SK-N-SH (cell line): ENCODE results near the gene LRFN3. TPM values are rescaled to one million over a fixed set of nuclear protein-coding genes. Genes with fewer than 3 reads are reported as not detected.

ENCODE experiments used
- CTCF ChIA-PET: fragments of 300-600, 350-600 bp; formaldehyde crosslinking; extraction: SDS; loops from one replicate; lab custom pipeline; 2021; lab: Yijun Ruan, JAX
- POLR2A ChIA-PET: fragments of 350-600 bp; sonication (Branson Sonifier 250); formaldehyde crosslinking; extraction: SDS; loops from one replicate; lab custom pipeline; 2020; ENCODE audit warnings: antibody characterized with exemption, inconsistent platforms; lab: Yijun Ruan, JAX
- DNase-seq: peaks from one replicate; pipeline ENCODE4 v3.0.0; 2012
- H2AFZ ChIP-seq: fragments of 200-600 bp; sonication (generic); 2 replicates; pipeline ENCODE4 v1.8.1; 2016; ENCODE audit warnings: antibody characterized with exemption, mild to moderate bottlenecking, low read depth
- H3F3A ChIP-seq: fragments of 200-600 bp; sonication (generic); replicated peaks from 2 replicates; pipeline ENCODE3; 2016; ENCODE audit warnings: antibody characterized with exemption, mild to moderate bottlenecking; ENCODE audit not compliant: insufficient read depth
- H3K27ac ChIP-seq, 2 experiments: fragments of 200-500 bp in 1 of 2; fragments of 200-600 bp in 1 of 2; sonication (Bioruptor generic) in 1 of 2; sonication (generic), shearing (Covaris generic) in 1 of 2; 2 replicates each; pipeline versions ENCODE4 v1.5.1 to v1.6.1; 2014 to 2016; ENCODE audit warnings: low read depth in 2 of 2, inconsistent platforms in 1 of 2, low read length in 1 of 2, mild to moderate bottlenecking in 1 of 2, mixed read lengths in 1 of 2
- H3K27me3 ChIP-seq: fragments of 200-600 bp; sonication (generic), shearing (Covaris generic); 2 replicates; pipeline ENCODE4 v1.6.1; 2016; ENCODE audit warnings: mixed run types; ENCODE audit not compliant: insufficient read depth
- H3K36me3 ChIP-seq, 2 experiments: fragments of 200-500 bp in 1 of 2; fragments of 200-600 bp in 1 of 2; sonication (Bioruptor generic) in 1 of 2; sonication (generic) in 1 of 2; replicated peaks in 1 of 2; 2 replicates each; pipeline versions ENCODE3 to v1.5.1; 2014 to 2016; ENCODE audit warnings: low read length in 1 of 2, mild to moderate bottlenecking in 1 of 2; ENCODE audit not compliant: insufficient read depth in 2 of 2, control insufficient read depth in 1 of 2
- H3K4me1 ChIP-seq, 2 experiments: fragments of 200-500 bp in 1 of 2; fragments of 200-600 bp in 1 of 2; sonication (Bioruptor generic) in 1 of 2; sonication (generic), shearing (Covaris generic) in 1 of 2; 2 replicates each; pipeline versions ENCODE4 v1.5.1 to v1.6.1; 2014 to 2016; ENCODE audit warnings: low read depth in 1 of 2, low read length in 1 of 2, mixed run types in 1 of 2; ENCODE audit not compliant: insufficient read depth in 2 of 2, control insufficient read depth in 1 of 2
- H3K4me2 ChIP-seq: fragments of 200-600 bp; sonication (generic), shearing (Covaris generic); 2 replicates; pipeline ENCODE4 v1.6.1; 2017; ENCODE audit warnings: mixed run types
- H3K4me3 ChIP-seq, 2 experiments: fragments of 200-500 bp in 1 of 2; fragments of 200-600 bp in 1 of 2; sonication (Bioruptor generic) in 1 of 2; sonication (generic), shearing (Covaris generic) in 1 of 2; 2 replicates each; pipeline versions ENCODE4 v1.5.1 to v1.8.1; 2014 to 2016; ENCODE audit warnings: low read depth in 2 of 2, inconsistent platforms in 1 of 2, low read length in 1 of 2, mild to moderate bottlenecking in 1 of 2, mixed read lengths in 1 of 2, moderate library complexity in 1 of 2
- H3K79me2 ChIP-seq: fragments of 200-600 bp; sonication (generic); 2 replicates; pipeline ENCODE4 v1.8.1; 2017; ENCODE audit warnings: mild to moderate bottlenecking; ENCODE audit not compliant: insufficient read depth
- H3K9ac ChIP-seq: fragments of 200-600 bp; sonication (generic); 2 replicates; pipeline ENCODE4 v1.6.1; 2017; ENCODE audit warnings: mixed run types
- H3K9me2 ChIP-seq: fragments of 200-600 bp; sonication (generic); 2 replicates; pipeline ENCODE4 v1.6.1; 2017; ENCODE audit warnings: mixed run types
- H3K9me3 ChIP-seq: fragments of 200-600 bp; sonication (generic); 2 replicates; pipeline ENCODE4 v1.6.1; 2017; ENCODE audit warnings: mixed run types, mild to moderate bottlenecking, moderate library complexity
- H4K20me1 ChIP-seq: fragments of 200-600 bp; sonication (generic); 2 replicates; pipeline ENCODE4 v1.6.1; 2017; ENCODE audit warnings: mild to moderate bottlenecking, mixed run types; ENCODE audit not compliant: insufficient read depth
- CTCF ChIP-seq: fragments of 200-600 bp; sonication (generic); IDR thresholded peaks from 2 replicates; pipeline ENCODE4 v1.6.1; 2017; ENCODE audit warnings: antibody characterized with exemption, mild to moderate bottlenecking, moderate library complexity
- ELF1 ChIP-seq: IDR thresholded peaks from 2 replicates; pipeline ENCODE4 v1.4.0; 2012
- EZH2phosphoT487 ChIP-seq: fragments of 200-600 bp; sonication (generic); IDR thresholded peaks from 2 replicates; pipeline ENCODE4 v1.6.1; 2017; ENCODE audit warnings: low read depth, mixed run types, mild to moderate bottlenecking, antibody characterized with exemption, moderate library complexity, borderline replicate concordance
- FOSL2 ChIP-seq: IDR thresholded peaks from 2 replicates; pipeline ENCODE4 v1.4.0; 2012; ENCODE audit warnings: low read depth, mild to moderate bottlenecking, moderate library complexity, borderline replicate concordance
- FOXJ3 ChIP-seq: sonication (generic); formaldehyde crosslinking; IDR thresholded peaks from 2 replicates; pipeline ENCODE4 v1.5.1; 2020; ENCODE audit warnings: mild to moderate bottlenecking, missing genetic modification reagents
- GABPA ChIP-seq: IDR thresholded peaks from 2 replicates; pipeline ENCODE4 v1.4.0; 2012; ENCODE audit warnings: low read depth, mild to moderate bottlenecking
- JUND ChIP-seq: IDR thresholded peaks from 2 replicates; pipeline ENCODE4 v1.4.0; 2012
- MEF2A ChIP-seq: IDR thresholded peaks from 2 replicates; pipeline ENCODE4 v1.4.0; 2012; ENCODE audit warnings: low read depth, borderline replicate concordance
- NFIC ChIP-seq: IDR thresholded peaks from 2 replicates; pipeline ENCODE4 v1.4.0; 2012; ENCODE audit warnings: borderline replicate concordance
- NRF1 ChIP-seq: IDR thresholded peaks from 2 replicates; pipeline ENCODE4 v1.6.1; 2012; ENCODE audit warnings: low read depth, mild to moderate bottlenecking, low read length
- PBX3 ChIP-seq: IDR thresholded peaks from 2 replicates; pipeline ENCODE4; 2012
- RAD21 ChIP-seq: IDR thresholded peaks from 2 replicates; pipeline ENCODE4 v1.6.1; 2012; ENCODE audit warnings: mild to moderate bottlenecking, low read length
- RFX5 ChIP-seq: IDR thresholded peaks from 2 replicates; pipeline ENCODE4 v1.6.1; 2012; ENCODE audit warnings: mild to moderate bottlenecking, improper control_type of control experiment, low read length
- SIN3A ChIP-seq: IDR thresholded peaks from 2 replicates; pipeline ENCODE4 v1.6.1; 2012; ENCODE audit warnings: low read depth, mild to moderate bottlenecking, low read length, moderate library complexity, borderline replicate concordance
- SMC3 ChIP-seq: IDR thresholded peaks from 2 replicates; pipeline ENCODE4 v1.6.1; 2012; ENCODE audit warnings: low read depth, low read length, improper control_type of control experiment
- TAF1 ChIP-seq: IDR thresholded peaks from 2 replicates; pipeline ENCODE4 v1.6.1; 2012; ENCODE audit warnings: low read depth, mild to moderate bottlenecking, low read length, moderate library complexity, borderline replicate concordance
- TCF12 ChIP-seq: IDR thresholded peaks from 2 replicates; pipeline ENCODE4 v1.4.0; 2012
- TEAD4 ChIP-seq: IDR thresholded peaks from 2 replicates; pipeline ENCODE4 v1.4.0; 2012; ENCODE audit warnings: mild to moderate bottlenecking, borderline replicate concordance; ENCODE audit not compliant: insufficient read depth
- USF2 ChIP-seq: fragments of 150-350 bp; IDR thresholded peaks from 2 replicates; pipeline ENCODE4 v1.6.1; 2017; ENCODE audit warnings: antibody characterized with exemption, low read length, low read depth, borderline replicate concordance
- YY1 ChIP-seq: IDR thresholded peaks from 2 replicates; pipeline ENCODE4 v1.4.0; 2012; ENCODE audit warnings: low read depth, mild to moderate bottlenecking
- WGBS: methylation state at CpG from one replicate; pipeline ENCODE4 v1.1.6; 2017; ENCODE audit warnings: low lambda C conversion rate; 5-methylcytosine and 5-hydroxymethylcytosine counted together
- polyA plus RNA-seq, 3 experiments: library from polyadenylated mRNA; depleted of rRNA; stranded (reverse); fragments of >200 nt; gene quantifications; 2 replicates each; pipeline ENCODE4 v1.2.3, GENCODE V29; 2012
- TF ChIP-seq, protein P1 (sequence below): IDR thresholded peaks from 2 replicates; pipeline ENCODE4 v1.4.0; 2012; ENCODE audit warnings: low read depth
- TF ChIP-seq, protein P2 (sequence below): IDR thresholded peaks from 2 replicates; pipeline ENCODE4 v1.4.0; 2012; ENCODE audit warnings: low read depth, borderline replicate concordance
- TF ChIP-seq, protein P3 (sequence below): IDR thresholded peaks from 2 replicates; pipeline ENCODE4 v1.4.0; 2012; ENCODE audit warnings: low read depth, borderline replicate concordance

Gene LRFN3
- polyA plus RNA-seq, 1 of the 3 experiments (the other 2 are of a cell fraction): 5.4 TPM

DNA sequence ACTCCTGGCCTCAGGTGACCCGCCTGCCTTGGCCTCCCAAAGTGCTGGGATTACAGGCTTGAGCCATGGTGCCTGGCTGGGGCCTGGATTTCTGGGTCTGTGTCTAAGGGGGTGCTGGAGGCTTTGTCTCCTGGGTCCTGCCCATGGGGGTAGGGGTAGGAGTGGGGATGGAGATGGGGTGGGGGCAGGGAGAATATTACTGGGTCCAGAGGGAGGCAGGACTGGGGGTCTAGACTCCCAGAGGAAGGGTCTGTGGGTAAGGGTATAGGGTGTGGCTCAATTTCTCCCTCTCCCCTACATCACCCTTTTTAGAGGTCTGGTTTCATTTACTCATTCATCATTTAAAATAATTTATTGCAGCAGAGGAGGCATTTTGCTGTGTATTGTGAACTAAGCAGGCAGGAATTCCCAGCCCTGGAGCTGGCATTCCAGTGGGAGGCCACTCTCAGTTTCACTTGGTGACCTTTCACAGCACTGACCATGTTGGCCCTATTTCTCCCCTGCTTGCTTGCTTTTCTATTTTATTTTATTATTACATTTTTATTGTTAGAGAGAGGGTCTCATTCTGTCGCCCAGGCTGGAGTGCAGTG lies 35.0 kb upstream of the LRFN3 start:
- DNase-seq: no peak
- WGBS: 53% methylated on average over 2 of the region's 2 CpGs
- TF ChIP-seq RFX5 (no peak), FOXJ3 (CRISPR knock-in tag) (no peak), EZH2phosphoT487 (no peak), NRF1 (no peak), NFIC (no peak), YY1 (no peak), USF2 (no peak), SIN3A (no peak), JUND (peak; percentile 42), FOSL2 (no peak), GABPA (no peak), CTCF (no peak), PBX3 (peak; percentile 82), MEF2A (no peak), SMC3 (no peak), TEAD4 (peak; percentile 61; the same call in 1 of the 2 replicates), RAD21 (no peak), TCF12 (peak; percentile 59; the same call in 1 of the 2 replicates), TAF1 (no peak), ELF1 (no peak)
- TF ChIP-seq, protein P1, sequence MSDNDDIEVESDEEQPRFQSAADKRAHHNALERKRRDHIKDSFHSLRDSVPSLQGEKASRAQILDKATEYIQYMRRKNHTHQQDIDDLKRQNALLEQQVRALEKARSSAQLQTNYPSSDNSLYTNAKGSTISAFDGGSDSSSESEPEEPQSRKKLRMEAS: no peak
- TF ChIP-seq, protein P2, sequence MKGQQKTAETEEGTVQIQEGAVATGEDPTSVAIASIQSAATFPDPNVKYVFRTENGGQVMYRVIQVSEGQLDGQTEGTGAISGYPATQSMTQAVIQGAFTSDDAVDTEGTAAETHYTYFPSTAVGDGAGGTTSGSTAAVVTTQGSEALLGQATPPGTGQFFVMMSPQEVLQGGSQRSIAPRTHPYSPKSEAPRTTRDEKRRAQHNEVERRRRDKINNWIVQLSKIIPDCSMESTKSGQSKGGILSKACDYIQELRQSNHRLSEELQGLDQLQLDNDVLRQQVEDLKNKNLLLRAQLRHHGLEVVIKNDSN: no peak
- TF ChIP-seq, protein P3, sequence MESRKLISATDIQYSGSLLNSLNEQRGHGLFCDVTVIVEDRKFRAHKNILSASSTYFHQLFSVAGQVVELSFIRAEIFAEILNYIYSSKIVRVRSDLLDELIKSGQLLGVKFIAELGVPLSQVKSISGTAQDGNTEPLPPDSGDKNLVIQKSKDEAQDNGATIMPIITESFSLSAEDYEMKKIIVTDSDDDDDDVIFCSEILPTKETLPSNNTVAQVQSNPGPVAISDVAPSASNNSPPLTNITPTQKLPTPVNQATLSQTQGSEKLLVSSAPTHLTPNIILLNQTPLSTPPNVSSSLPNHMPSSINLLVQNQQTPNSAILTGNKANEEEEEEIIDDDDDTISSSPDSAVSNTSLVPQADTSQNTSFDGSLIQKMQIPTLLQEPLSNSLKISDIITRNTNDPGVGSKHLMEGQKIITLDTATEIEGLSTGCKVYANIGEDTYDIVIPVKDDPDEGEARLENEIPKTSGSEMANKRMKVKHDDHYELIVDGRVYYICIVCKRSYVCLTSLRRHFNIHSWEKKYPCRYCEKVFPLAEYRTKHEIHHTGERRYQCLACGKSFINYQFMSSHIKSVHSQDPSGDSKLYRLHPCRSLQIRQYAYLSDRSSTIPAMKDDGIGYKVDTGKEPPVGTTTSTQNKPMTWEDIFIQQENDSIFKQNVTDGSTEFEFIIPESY: no peak

More for the DNA sequence above, 35.0 kb upstream of the LRFN3 start:
- Histone ChIP-seq H3K27me3 (no peaks in the 10 kb centered on the region), H3K4me2 (peak overlapping the region; percentile 100), H3K4me3 (peak overlapping the region; percentile 69 to 100), H4K20me1 (no peaks in the 10 kb centered on the region), H3K27ac (peak overlapping the region; percentile 41 to 54; a peak in 2 of 4 replicates), H3F3A (peaks cover 10% of the 10 kb centered on the region), H2AFZ (peak overlapping the region; percentile 94; the same call in 1 of the 2 replicates), H3K9ac (peak overlapping the region; percentile 83), H3K9me3 (no peaks in the 10 kb centered on the region), H3K4me1 (peaks cover 8 to 22% of the 10 kb centered on the region in 2 experiments; a peak in 3 of 4 replicates), H3K79me2 (peaks cover 11% of the 10 kb centered on the region; the same call in 1 of the 2 replicates), H3K9me2 (no peaks in the 10 kb centered on the region), H3K36me3 (no peaks in the 10 kb centered on the region)
- ChIA-PET CTCF (interaction anchor here (1.5 to 1.6 kb wide), 2 partner anchors 21 to 32 kb away, joined by 4 read pairs; partner anchors contain the start of gene APLP1), POLR2A (interaction anchor here (0.5 to 1.4 kb wide), 4 partner anchors 30 to 169 kb away, joined by 3 to 5 read pairs (median 4); partner anchors contain the start of gene ALKBH6)
